ENCODE measurements around the gene ITGB5. TPM values are rescaled to one million over a fixed set of nuclear protein-coding genes. Genes with fewer than 3 reads are reported as not detected.
A peak's percentile ranks its signal among the peaks of the same experiment; 100 is the strongest.

The ITGB5 gene
- total RNA-seq, 2 donors from 2014 or later, result 576 to 592 TPM

DNA sequence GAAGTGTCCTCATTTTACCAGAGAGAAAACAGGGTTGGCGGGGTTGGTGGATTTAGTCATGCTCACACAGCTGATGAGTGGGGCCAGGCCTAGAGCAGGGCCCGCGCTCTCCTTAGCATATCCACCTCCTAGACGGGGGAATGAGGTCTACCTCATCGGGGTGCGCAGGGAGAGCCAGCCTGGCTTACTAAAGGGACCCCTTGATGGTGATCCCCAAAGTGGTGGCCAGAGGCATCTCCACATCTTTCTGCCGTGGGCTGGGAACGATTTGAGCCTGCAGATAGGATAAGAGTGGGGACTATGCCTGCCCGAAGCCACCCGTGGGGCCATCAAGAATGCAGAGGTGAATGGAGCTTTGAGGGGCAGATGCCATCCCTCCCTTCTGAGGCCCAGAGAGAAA is 87.5 kb downstream of the ITGB5 start:
- TF ChIP-seq, protein P1, sequence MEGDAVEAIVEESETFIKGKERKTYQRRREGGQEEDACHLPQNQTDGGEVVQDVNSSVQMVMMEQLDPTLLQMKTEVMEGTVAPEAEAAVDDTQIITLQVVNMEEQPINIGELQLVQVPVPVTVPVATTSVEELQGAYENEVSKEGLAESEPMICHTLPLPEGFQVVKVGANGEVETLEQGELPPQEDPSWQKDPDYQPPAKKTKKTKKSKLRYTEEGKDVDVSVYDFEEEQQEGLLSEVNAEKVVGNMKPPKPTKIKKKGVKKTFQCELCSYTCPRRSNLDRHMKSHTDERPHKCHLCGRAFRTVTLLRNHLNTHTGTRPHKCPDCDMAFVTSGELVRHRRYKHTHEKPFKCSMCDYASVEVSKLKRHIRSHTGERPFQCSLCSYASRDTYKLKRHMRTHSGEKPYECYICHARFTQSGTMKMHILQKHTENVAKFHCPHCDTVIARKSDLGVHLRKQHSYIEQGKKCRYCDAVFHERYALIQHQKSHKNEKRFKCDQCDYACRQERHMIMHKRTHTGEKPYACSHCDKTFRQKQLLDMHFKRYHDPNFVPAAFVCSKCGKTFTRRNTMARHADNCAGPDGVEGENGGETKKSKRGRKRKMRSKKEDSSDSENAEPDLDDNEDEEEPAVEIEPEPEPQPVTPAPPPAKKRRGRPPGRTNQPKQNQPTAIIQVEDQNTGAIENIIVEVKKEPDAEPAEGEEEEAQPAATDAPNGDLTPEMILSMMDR (IDR thresholded peaks at IDR 0.05), result no peak
- ATAC-seq (ENCODE audit: insufficient number of reproducible peaks, low FRiP score, low read depth), result no peak

DNA sequence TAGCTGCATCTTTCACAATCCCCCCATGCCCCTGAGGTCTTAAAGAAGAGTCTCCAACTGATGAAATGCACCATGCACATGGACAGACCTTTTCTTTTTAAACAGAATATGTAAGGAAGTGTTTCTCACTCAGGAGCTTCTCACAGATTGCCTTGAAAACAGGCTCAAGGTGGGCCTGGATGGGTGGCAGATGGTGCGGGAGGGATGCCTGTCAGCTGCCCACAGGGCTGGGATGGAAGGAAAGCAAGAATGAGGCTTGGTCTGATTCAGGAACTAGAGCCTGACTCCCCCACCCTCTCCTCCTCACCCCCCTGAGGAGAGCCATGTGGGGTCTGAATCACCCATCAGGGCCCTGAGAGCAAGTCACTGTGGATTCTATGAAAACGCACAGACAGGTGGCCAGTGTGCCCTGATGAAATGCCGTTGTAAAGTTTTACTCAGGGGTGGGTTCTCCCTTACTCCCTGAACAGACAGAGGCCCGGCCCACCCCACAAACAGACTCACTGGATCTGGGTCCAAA is 89.7 kb downstream of the ITGB5 start:
- peaks cover 23 to 51% of the 10 kb centered on the region in 2 donors for H3K4me1 ChIP-seq (ENCODE audit: control insufficient read depth in 1 of 2, low read depth in 2 of 2)
- peaks cover 42% of the 10 kb centered on the region for H3K36me3 ChIP-seq
- ATAC-seq (ENCODE audit: insufficient number of reproducible peaks, low FRiP score, low read depth) (no peak), DNase-seq (ENCODE audit: low spot score) (no peak)
- TF ChIP-seq, protein P1 (IDR thresholded peaks at IDR 0.05), result no peak
- no peaks in the 10 kb centered on the region for H3K27me3 ChIP-seq (replicated peaks; ENCODE audit: insufficient read depth)
- no peaks in the 10 kb centered on the region for H3K9me3 ChIP-seq
- no peak overlapping the region for H3K4me3 ChIP-seq
- H3K27ac ChIP-seq, result no peak overlapping the region

More for the DNA sequence above, 87.5 kb downstream of the ITGB5 start:
- Histone ChIP-seq H3K9me3 (no peaks in the 10 kb centered on the region), H3K4me3 (no peak overlapping the region), H3K27ac (peak overlapping the region; percentile 57 to 61), H3K36me3 (peaks cover 46% of the 10 kb centered on the region), H3K4me1 (ENCODE audit: control insufficient read depth in 1 of 2, low read depth in 2 of 2) (peaks cover 15 to 34% of the 10 kb centered on the region in 2 donors), H3K27me3 (replicated peaks; ENCODE audit: insufficient read depth) (no peaks in the 10 kb centered on the region)
- DNase-seq (ENCODE audit: low spot score), result no peak

DNA sequence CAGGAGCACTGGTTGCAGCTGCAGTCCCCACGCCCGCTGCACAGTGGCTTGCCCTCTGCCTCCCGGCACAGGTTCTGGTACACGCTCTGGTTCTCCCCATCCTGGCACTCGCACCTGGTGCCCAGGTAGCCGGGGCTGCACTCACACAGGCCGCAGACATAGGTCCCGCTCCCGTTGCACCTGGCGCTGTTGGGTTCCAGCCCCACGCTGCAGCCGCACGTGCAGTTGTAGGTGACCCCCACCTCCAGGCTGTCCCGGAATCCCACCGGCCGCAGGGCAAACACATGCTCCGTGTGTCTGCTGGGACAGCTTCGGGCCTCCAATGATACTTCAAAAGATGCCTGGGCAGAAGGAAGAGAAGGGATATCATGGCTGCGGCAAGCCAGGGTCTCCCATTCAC is 90.7 kb downstream of the ITGB5 start:
- H3K9me3 ChIP-seq, result no peaks in the 10 kb centered on the region
- no peaks in the 10 kb centered on the region for H3K27me3 ChIP-seq (replicated peaks; ENCODE audit: insufficient read depth)
- ATAC-seq (ENCODE audit: insufficient number of reproducible peaks, low FRiP score, low read depth), result no peak
- peaks cover 23 to 51% of the 10 kb centered on the region in 2 donors for H3K4me1 ChIP-seq (ENCODE audit: control insufficient read depth in 1 of 2, low read depth in 2 of 2)
- H3K4me3 ChIP-seq, result no peak overlapping the region
- peaks cover 36% of the 10 kb centered on the region for H3K36me3 ChIP-seq
- no peak for DNase-seq (ENCODE audit: low spot score)
- H3K27ac ChIP-seq, result no peak overlapping the region
- TF ChIP-seq, protein P1 (IDR thresholded peaks at IDR 0.05), result no peak

DNA sequence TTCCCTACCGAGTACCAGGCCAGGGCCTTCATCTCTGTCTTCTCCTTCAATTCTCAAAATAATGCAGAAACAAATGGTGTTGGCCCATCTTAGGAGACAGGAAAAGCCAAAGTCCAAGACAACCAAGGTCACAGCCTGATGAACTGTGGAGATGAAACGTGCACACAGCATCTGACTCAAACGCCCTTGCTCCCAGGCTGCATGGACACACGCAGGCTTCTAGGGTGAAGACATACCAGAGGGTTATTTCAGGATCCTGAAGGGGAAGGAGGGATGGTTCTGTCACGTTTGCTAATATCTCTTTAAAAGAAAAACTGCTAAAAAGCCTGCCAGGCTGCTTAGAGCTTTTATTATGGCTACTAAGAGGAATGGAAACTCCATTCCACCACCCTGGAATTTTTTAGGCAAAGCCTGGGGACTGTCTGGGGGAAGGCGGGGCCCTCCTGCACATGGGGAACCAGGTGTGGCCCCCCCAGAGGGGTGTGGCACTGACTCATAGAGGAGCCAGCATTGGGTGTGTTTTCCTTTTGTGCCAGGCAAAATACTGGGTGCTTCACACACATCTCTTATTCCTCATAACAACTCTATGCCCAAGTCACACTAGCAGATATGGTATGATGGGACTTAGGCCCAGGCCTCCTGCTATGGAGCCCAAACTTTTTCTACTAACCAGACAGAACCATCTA is 94.0 kb downstream of the ITGB5 start:
- Histone ChIP-seq H3K27me3 (replicated peaks; ENCODE audit: insufficient read depth) (no peaks in the 10 kb centered on the region), H3K4me1 (ENCODE audit: control insufficient read depth in 1 of 2, low read depth in 2 of 2) (peaks cover 21 to 53% of the 10 kb centered on the region in 2 donors), H3K36me3 (peaks cover 36% of the 10 kb centered on the region), H3K9me3 (no peaks in the 10 kb centered on the region), H3K4me3 (no peak overlapping the region), H3K27ac (peak overlapping the region; percentile 75 to 81)
- no peak for ATAC-seq (ENCODE audit: insufficient number of reproducible peaks, low FRiP score, low read depth)
- TF ChIP-seq, protein P1 (IDR thresholded peaks at IDR 0.05), result no peak
- no peak for DNase-seq (ENCODE audit: low spot score)

DNA sequence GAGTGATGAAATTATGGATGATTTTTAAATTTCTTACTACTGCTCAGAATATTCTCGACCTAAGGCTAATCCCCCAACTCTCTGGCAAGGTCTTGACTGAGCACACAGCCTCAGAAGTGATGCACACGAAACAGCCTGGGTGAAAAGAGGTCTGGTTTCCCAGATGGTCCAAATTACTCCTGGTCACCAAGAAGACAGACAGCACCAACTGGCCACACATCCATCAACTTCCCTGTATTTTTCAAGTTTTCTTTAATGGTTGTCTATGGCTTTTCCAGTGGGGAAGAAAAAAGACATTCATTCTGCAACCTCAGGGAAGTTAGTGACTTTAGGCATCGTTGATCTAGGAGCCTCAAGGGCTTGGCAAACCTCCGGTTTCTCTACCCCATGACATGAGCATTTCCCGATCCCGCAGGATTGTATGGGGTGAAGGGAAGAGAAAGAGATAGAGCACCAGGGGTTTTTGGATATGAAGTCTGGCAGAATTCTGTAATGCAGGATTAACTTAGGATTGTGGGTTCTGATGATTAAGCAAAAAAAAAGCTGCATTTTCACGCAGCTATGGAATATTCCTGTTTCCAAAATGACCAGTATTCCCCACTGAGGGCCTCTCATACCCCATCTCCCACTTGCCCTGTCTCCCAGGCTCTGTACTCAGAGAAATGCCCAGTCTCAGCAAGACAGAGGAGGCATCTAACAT is 94.7 kb downstream of the ITGB5 start:
- H3K27ac ChIP-seq, result peak overlapping the region; percentile 75 to 81
- TF ChIP-seq, protein P1 (IDR thresholded peaks at IDR 0.05), result no peak
- H3K9me3 ChIP-seq, result no peaks in the 10 kb centered on the region
- DNase-seq (ENCODE audit: low spot score) (no peak), ATAC-seq (ENCODE audit: insufficient number of reproducible peaks, low FRiP score, low read depth) (no peak)
- H3K27me3 ChIP-seq (replicated peaks; ENCODE audit: insufficient read depth), result no peaks in the 10 kb centered on the region
- H3K4me3 ChIP-seq, result no peak overlapping the region
- peaks cover 35% of the 10 kb centered on the region for H3K36me3 ChIP-seq
- H3K4me1 ChIP-seq (ENCODE audit: control insufficient read depth in 1 of 2, low read depth in 2 of 2), result peaks cover 21 to 60% of the 10 kb centered on the region in 2 donors

All from thoracic aorta (tissue), 2 donors.